Immature natural killer cell (primary cell): ENCODE data around the gene COX5A. TPM values are rescaled to one million over a fixed set of nuclear protein-coding genes. Genes with fewer than 3 reads are reported as not detected.

ENCODE experiments used
- polyA plus RNA-seq, 3 donors: library from polyadenylated mRNA; unstranded; fragments of 300-500 nt; fragmentation: Illumina TruSeq; gene quantifications; one replicate each; pipeline ENCODE4 v1.2.3, GENCODE V29; 2021

COX5A gene
- polyA plus RNA-seq, 3 donors from 2014 or later, result 373 to 458 (median 447) TPM

Other genes with a start within 250 kb of the COX5A start
- gene EDC3, start 242.0 kb downstream of the COX5A start, polyA plus RNA-seq, result 10 to 100 TPM; 17.4 to 30.4 (median 26.1) TPM
- gene CYP1A1, start 212.5 kb downstream of the COX5A start, polyA plus RNA-seq, result not detected
- gene CYP1A2, start 189.2 kb downstream of the COX5A start, polyA plus RNA-seq, result not detected
- 100 to 1,000 TPM in 1 of 3 donors, 10 to 100 TPM in 2; 94.0 to 180 (median 95.9) TPM for gene CSK, start 156.0 kb downstream of the COX5A start, polyA plus RNA-seq
- not detected for gene LMAN1L, start 125.2 kb downstream of the COX5A start, polyA plus RNA-seq
- gene CPLX3, start 111.4 kb downstream of the COX5A start, polyA plus RNA-seq, result not detected
- gene ULK3, start 94.9 kb downstream of the COX5A start, polyA plus RNA-seq, result 10 to 100 TPM; 26.0 to 48.4 (median 32.0) TPM
- gene SCAMP2, start 64.7 kb downstream of the COX5A start, polyA plus RNA-seq, result 100 to 1,000 TPM; 115 to 181 (median 141) TPM
- gene MPI, start 48.0 kb downstream of the COX5A start, polyA plus RNA-seq, result 10 to 100 TPM; 38.3 to 42.0 (median 40.9) TPM
- 10 to 100 TPM in 2 of 3 donors, 1 to 10 TPM in 1; 9.5 to 29.6 (median 24.8) TPM for gene FAM219B, start 31.2 kb downstream of the COX5A start, polyA plus RNA-seq
- 1 to 10 TPM; 1.4 to 3.1 (median 2.1) TPM for gene RPP25, start 18.7 kb upstream of the COX5A start, polyA plus RNA-seq
- gene SCAMP5, start 57.5 kb upstream of the COX5A start, polyA plus RNA-seq, result not detected
- gene PPCDC, start 85.5 kb upstream of the COX5A start, polyA plus RNA-seq, result 10 to 100 TPM; 20.8 to 23.9 (median 23.1) TPM